SH-SY5Y (cell line): ENCODE results near the gene LDB2.
A peak's percentile ranks its signal among the peaks of the same experiment; 100 is the strongest.

Experiments used
- GATA2 ChIP-seq: IDR thresholded peaks from 2 replicates; pipeline ENCODE4 v1.6.1; 2011; ENCODE audit warnings: mild to moderate bottlenecking, low read depth, low read length
- GATA3 ChIP-seq: IDR thresholded peaks from 2 replicates; pipeline ENCODE4 v1.6.1; 2011; ENCODE audit warnings: low read depth, mild to moderate bottlenecking, low read length, moderate library complexity

DNA sequence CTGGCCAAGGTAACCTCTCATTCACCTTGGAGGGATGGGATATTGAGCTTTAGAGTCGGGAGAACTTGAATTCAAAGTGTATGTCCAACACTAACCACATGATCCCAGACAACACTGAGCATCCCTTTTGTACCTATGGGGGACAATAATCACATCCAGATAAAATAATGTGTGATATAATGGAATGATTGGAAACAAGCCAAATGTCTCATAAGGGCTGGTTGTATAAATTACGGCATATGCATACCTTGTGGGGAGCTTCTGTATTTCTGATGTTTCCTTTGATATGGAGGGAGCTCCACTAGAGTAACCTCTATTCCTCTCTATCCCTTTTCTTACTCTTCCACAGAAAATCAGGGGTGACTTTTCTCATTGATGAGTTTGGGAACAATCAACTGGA, 40.7 kb upstream of the LDB2 start:
- TF ChIP-seq GATA3, result peak; percentile 19; the same call in 1 of the 2 replicates
- TF ChIP-seq GATA2, result peak; percentile 49; the same call in 1 of the 2 replicates
